GM23338 (cell line): ENCODE results near the gene MACIR. TPM values are rescaled to one million over a fixed set of nuclear protein-coding genes. Genes with fewer than 3 reads are reported as not detected.

Experiments used
- ATAC-seq: fragments of 200-7000 bp; cut with Tn5 transposase; 3 replicates; pipeline ENCODE4 v1.9.1; 2020
- DNase-seq: peaks from one replicate; pipeline ENCODE4 v3.0.0-alpha.2; 2015; ENCODE audit warnings: low spot score
- H2AFZ ChIP-seq: fragments of 200-600 bp; sonication (generic); 2 replicates; pipeline ENCODE4 v1.8.0; 2016; ENCODE audit warnings: antibody characterized with exemption, mild to moderate bottlenecking, moderate library complexity
- H3F3A ChIP-seq: fragments of 200-600 bp; sonication (generic); replicated peaks from 2 replicates; pipeline ENCODE4 v1.8.0; 2017; ENCODE audit warnings: antibody characterized with exemption, mixed run types, low read depth
- H3K27ac ChIP-seq: fragments of 200-600 bp; sonication (generic); 2 replicates; pipeline ENCODE4 v1.6.1; 2016; ENCODE audit warnings: low read depth
- H3K27me3 ChIP-seq: fragments of 200-600 bp; sonication (generic); 2 replicates; pipeline ENCODE4 v1.8.0; 2016; ENCODE audit warnings: mild to moderate bottlenecking, mixed run types, moderate library complexity; ENCODE audit not compliant: insufficient read depth
- H3K36me3 ChIP-seq: fragments of 200-600 bp; sonication (generic); 2 replicates; pipeline ENCODE4 v1.8.0; 2016; ENCODE audit warnings: mild to moderate bottlenecking; ENCODE audit not compliant: insufficient read depth
- H3K4me1 ChIP-seq: fragments of 200-600 bp; sonication (generic); 2 replicates; pipeline ENCODE4 v1.8.0; 2016; ENCODE audit warnings: mild to moderate bottlenecking, moderate library complexity; ENCODE audit not compliant: insufficient read depth
- H3K4me2 ChIP-seq: fragments of 200-600 bp; sonication (generic); 2 replicates; pipeline ENCODE4 v1.7.1; 2017; ENCODE audit warnings: mixed run types
- H3K4me3 ChIP-seq: fragments of 200-600 bp; sonication (generic); 2 replicates; pipeline ENCODE4 v1.6.1; 2016; ENCODE audit warnings: mixed run types
- H3K79me2 ChIP-seq: fragments of 200-600 bp; sonication (generic); replicated peaks from 2 replicates; pipeline ENCODE4 v1.8.0; 2017; ENCODE audit warnings: mild to moderate bottlenecking; ENCODE audit not compliant: insufficient read depth
- H3K9me2 ChIP-seq: fragments of 200-600 bp; sonication (generic); 2 replicates; pipeline ENCODE4 v1.8.0; 2017; ENCODE audit not compliant: insufficient read depth
- H4K20me1 ChIP-seq: fragments of 200-600 bp; sonication (generic); replicated peaks from 2 replicates; pipeline ENCODE4 v1.8.0; 2017; ENCODE audit warnings: mild to moderate bottlenecking; ENCODE audit not compliant: insufficient read depth
- H3K27ac Mint-ChIP-seq: 2 replicates; pipeline ENCODE4 v1.8.0; 2020; ENCODE audit warnings: inconsistent platforms, mild to moderate bottlenecking, moderate library complexity, mixed read lengths
- H3K27me3 Mint-ChIP-seq: 3 replicates; pipeline ENCODE4 v1.8.0; 2022; ENCODE audit warnings: low read depth, mild to moderate bottlenecking, moderate library complexity, mixed read lengths, inconsistent platforms; ENCODE audit not compliant: insufficient read depth, poor library complexity
- H3K36me3 Mint-ChIP-seq: 3 replicates; pipeline ENCODE4 v1.8.0; 2021; ENCODE audit warnings: low read depth, mild to moderate bottlenecking, inconsistent platforms, moderate library complexity, mixed read lengths
- H3K4me1 Mint-ChIP-seq: 3 replicates; pipeline ENCODE4 v1.8.0; 2020; ENCODE audit warnings: mild to moderate bottlenecking, inconsistent platforms, mixed read lengths
- H3K4me3 Mint-ChIP-seq: 3 replicates; pipeline ENCODE4 v1.8.0; 2021; ENCODE audit warnings: moderate library complexity, mild to moderate bottlenecking, inconsistent platforms, mixed read lengths
- H3K9me3 Mint-ChIP-seq: 3 replicates; pipeline ENCODE4 v1.8.0; 2020; ENCODE audit warnings: moderate library complexity, mild to moderate bottlenecking, inconsistent platforms, mixed read lengths
- CREB1 ChIP-seq: fragments of 250-450 bp; sonication (Bioruptor Pico); IDR thresholded peaks from 2 replicates; pipeline ENCODE4 v1.5.0; 2020; ENCODE audit warnings: low read depth, mild to moderate bottlenecking, moderate library complexity
- CTCF ChIP-seq, 2 experiments: fragments of 200-600 bp in 1 of 2; sonication (generic) in 1 of 2; conservative IDR thresholded peaks; 2 replicates each; pipeline versions ENCODE4 v1.5.1 to v1.6.1; 2016 to 2017; ENCODE audit warnings: antibody characterized with exemption in 2 of 2, low read depth in 2 of 2, mild to moderate bottlenecking in 2 of 2, moderate library complexity in 1 of 2
- EZH2 ChIP-seq: fragments of 200-600 bp; sonication (generic); IDR thresholded peaks from one replicate; pipeline ENCODE4 v1.8.0; 2017; ENCODE audit warnings: antibody characterized with exemption, mild to moderate bottlenecking, low read depth; ENCODE audit not compliant: unreplicated experiment
- EZH2phosphoT487 ChIP-seq: fragments of 200-600 bp; sonication (generic); IDR thresholded peaks from one replicate; pipeline ENCODE4 v1.8.1; 2018; ENCODE audit warnings: antibody characterized with exemption; ENCODE audit not compliant: unreplicated experiment
- JUNB ChIP-seq: IDR thresholded peaks from one replicate; pipeline ENCODE4 v1.6.1; 2016; ENCODE audit warnings: antibody characterized with exemption; ENCODE audit not compliant: unreplicated experiment
- NANOG ChIP-seq: IDR thresholded peaks from 2 replicates; pipeline ENCODE4 v1.6.1; 2016; ENCODE audit warnings: antibody characterized with exemption, borderline replicate concordance
- POLR2AphosphoS5 ChIP-seq: IDR thresholded peaks from 2 replicates; pipeline ENCODE4 v1.6.1; 2016; ENCODE audit warnings: antibody characterized with exemption, low read depth
- STAT1 ChIP-seq: IDR thresholded peaks from one replicate; pipeline ENCODE4 v1.6.1; 2016; ENCODE audit warnings: antibody characterized with exemption; ENCODE audit not compliant: unreplicated experiment
- ZNF114 ChIP-seq: fragments of 250-450 bp; sonication (Bioruptor Pico); IDR thresholded peaks from 2 replicates; pipeline ENCODE4 v1.5.0; 2020; ENCODE audit warnings: mild to moderate bottlenecking, moderate library complexity
- ZNF331 ChIP-seq: fragments of 250-450 bp; sonication (Bioruptor Pico); IDR thresholded peaks from 2 replicates; pipeline ENCODE4 v1.5.0; 2020; ENCODE audit warnings: low read depth, mild to moderate bottlenecking, moderate library complexity
- polyA plus RNA-seq: library from polyadenylated mRNA; unstranded; fragments of >200 nt; fragmentation: Nextera tagmentation; extraction: Ambion mirVana; gene quantifications from 2 replicates; pipeline ENCODE4 v1.2.1, GENCODE V29; 2016
- total RNA-seq: library from RNA; depleted of rRNA; stranded (reverse); fragments of >200 nt; shearing (Covaris generic); gene quantifications from 2 replicates; pipeline ENCODE4 v1.2.3, GENCODE V29; 2014
- TF ChIP-seq, protein P1 (sequence below): fragments of 250-450 bp; sonication (Bioruptor Pico); IDR thresholded peaks from 2 replicates; pipeline ENCODE4 v1.5.0; 2020; ENCODE audit warnings: mild to moderate bottlenecking, moderate library complexity
- TF ChIP-seq, protein P2 (sequence below): IDR thresholded peaks from 2 replicates; pipeline ENCODE4 v1.6.1; 2016; ENCODE audit warnings: antibody characterized with exemption
- TF ChIP-seq, protein P3 (sequence below): IDR thresholded peaks from one replicate; pipeline ENCODE4 v1.6.1; 2018; ENCODE audit warnings: antibody characterized with exemption; ENCODE audit not compliant: unreplicated experiment

MACIR gene
- total and polyA plus RNA-seq, 2 experiments from 2014 or later: 11.7 to 27.6 TPM

GRCh38 chr5:103286622-103287021 is 28.1 kb downstream of the MACIR start:
- H3K79me2 ChIP-seq: no peaks in the 10 kb centered on the region
- no peaks in the 10 kb centered on the region for H3K36me3 ChIP-seq
- no peaks in the 10 kb centered on the region for H4K20me1 ChIP-seq
- peaks cover 4% of the 10 kb centered on the region for H3K27me3 Mint-ChIP-seq
- no peak for DNase-seq
- no peak overlapping the region for H3K27ac Mint-ChIP-seq
- H3K9me2 ChIP-seq: no peaks in the 10 kb centered on the region
- H3K4me1 ChIP-seq: peaks cover 6% of the 10 kb centered on the region
- H3K4me3 ChIP-seq: no peak overlapping the region
- no peak for ATAC-seq
- H3K9me3 Mint-ChIP-seq: no peaks in the 10 kb centered on the region
- no peak overlapping the region for H3K4me3 Mint-ChIP-seq
- H3K4me2 ChIP-seq: no peak overlapping the region
- H3K27ac ChIP-seq: no peak overlapping the region
- H3F3A ChIP-seq: no peaks in the 10 kb centered on the region
- H3K4me1 Mint-ChIP-seq: peaks cover 4% of the 10 kb centered on the region; the same call in 2 of the 3 replicates
- no peak overlapping the region for H2AFZ ChIP-seq
- no peak for TF ChIP-seq CREB1 (CRISPR knock-in tag)
- no peak for TF ChIP-seq POLR2AphosphoS5
- TF ChIP-seq ZNF114: no peak
- TF ChIP-seq JUNB: no peak
- TF ChIP-seq, protein P1, sequence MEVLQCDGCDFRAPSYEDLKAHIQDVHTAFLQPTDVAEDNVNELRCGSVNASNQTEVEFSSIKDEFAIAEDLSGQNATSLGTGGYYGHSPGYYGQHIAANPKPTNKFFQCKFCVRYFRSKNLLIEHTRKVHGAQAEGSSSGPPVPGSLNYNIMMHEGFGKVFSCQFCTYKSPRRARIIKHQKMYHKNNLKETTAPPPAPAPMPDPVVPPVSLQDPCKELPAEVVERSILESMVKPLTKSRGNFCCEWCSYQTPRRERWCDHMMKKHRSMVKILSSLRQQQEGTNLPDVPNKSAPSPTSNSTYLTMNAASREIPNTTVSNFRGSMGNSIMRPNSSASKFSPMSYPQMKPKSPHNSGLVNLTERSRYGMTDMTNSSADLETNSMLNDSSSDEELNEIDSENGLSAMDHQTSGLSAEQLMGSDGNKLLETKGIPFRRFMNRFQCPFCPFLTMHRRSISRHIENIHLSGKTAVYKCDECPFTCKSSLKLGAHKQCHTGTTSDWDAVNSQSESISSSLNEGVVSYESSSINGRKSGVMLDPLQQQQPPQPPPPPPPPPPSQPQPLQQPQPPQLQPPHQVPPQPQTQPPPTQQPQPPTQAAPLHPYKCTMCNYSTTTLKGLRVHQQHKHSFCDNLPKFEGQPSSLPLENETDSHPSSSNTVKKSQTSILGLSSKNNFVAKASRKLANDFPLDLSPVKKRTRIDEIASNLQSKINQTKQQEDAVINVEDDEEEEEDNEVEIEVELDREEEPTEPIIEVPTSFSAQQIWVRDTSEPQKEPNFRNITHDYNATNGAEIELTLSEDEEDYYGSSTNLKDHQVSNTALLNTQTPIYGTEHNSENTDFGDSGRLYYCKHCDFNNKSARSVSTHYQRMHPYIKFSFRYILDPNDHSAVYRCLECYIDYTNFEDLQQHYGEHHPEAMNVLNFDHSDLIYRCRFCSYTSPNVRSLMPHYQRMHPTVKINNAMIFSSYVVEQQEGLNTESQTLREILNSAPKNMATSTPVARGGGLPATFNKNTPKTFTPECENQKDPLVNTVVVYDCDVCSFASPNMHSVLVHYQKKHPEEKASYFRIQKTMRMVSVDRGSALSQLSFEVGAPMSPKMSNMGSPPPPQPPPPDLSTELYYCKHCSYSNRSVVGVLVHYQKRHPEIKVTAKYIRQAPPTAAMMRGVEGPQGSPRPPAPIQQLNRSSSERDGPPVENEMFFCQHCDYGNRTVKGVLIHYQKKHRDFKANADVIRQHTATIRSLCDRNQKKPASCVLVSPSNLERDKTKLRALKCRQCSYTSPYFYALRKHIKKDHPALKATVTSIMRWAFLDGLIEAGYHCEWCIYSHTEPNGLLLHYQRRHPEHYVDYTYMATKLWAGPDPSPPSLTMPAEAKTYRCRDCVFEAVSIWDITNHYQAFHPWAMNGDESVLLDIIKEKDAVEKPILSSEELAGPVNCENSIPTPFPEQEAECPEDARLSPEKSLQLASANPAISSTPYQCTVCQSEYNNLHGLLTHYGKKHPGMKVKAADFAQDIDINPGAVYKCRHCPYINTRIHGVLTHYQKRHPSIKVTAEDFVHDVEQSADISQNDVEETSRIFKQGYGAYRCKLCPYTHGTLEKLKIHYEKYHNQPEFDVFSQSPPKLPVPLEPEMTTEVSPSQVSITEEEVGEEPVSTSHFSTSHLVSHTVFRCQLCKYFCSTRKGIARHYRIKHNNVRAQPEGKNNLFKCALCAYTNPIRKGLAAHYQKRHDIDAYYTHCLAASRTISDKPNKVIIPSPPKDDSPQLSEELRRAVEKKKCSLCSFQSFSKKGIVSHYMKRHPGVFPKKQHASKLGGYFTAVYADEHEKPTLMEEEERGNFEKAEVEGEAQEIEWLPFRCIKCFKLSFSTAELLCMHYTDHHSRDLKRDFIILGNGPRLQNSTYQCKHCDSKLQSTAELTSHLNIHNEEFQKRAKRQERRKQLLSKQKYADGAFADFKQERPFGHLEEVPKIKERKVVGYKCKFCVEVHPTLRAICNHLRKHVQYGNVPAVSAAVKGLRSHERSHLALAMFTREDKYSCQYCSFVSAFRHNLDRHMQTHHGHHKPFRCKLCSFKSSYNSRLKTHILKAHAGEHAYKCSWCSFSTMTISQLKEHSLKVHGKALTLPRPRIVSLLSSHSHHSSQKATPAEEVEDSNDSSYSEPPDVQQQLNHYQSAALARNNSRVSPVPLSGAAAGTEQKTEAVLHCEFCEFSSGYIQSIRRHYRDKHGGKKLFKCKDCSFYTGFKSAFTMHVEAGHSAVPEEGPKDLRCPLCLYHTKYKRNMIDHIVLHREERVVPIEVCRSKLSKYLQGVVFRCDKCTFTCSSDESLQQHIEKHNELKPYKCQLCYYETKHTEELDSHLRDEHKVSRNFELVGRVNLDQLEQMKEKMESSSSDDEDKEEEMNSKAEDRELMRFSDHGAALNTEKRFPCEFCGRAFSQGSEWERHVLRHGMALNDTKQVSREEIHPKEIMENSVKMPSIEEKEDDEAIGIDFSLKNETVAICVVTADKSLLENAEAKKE (CRISPR knock-in tag): no peak
- TF ChIP-seq NANOG: no peak
- TF ChIP-seq STAT1: no peak
- TF ChIP-seq, protein P2, sequence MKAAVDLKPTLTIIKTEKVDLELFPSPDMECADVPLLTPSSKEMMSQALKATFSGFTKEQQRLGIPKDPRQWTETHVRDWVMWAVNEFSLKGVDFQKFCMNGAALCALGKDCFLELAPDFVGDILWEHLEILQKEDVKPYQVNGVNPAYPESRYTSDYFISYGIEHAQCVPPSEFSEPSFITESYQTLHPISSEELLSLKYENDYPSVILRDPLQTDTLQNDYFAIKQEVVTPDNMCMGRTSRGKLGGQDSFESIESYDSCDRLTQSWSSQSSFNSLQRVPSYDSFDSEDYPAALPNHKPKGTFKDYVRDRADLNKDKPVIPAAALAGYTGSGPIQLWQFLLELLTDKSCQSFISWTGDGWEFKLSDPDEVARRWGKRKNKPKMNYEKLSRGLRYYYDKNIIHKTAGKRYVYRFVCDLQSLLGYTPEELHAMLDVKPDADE: no peak
- TF ChIP-seq, protein P3, sequence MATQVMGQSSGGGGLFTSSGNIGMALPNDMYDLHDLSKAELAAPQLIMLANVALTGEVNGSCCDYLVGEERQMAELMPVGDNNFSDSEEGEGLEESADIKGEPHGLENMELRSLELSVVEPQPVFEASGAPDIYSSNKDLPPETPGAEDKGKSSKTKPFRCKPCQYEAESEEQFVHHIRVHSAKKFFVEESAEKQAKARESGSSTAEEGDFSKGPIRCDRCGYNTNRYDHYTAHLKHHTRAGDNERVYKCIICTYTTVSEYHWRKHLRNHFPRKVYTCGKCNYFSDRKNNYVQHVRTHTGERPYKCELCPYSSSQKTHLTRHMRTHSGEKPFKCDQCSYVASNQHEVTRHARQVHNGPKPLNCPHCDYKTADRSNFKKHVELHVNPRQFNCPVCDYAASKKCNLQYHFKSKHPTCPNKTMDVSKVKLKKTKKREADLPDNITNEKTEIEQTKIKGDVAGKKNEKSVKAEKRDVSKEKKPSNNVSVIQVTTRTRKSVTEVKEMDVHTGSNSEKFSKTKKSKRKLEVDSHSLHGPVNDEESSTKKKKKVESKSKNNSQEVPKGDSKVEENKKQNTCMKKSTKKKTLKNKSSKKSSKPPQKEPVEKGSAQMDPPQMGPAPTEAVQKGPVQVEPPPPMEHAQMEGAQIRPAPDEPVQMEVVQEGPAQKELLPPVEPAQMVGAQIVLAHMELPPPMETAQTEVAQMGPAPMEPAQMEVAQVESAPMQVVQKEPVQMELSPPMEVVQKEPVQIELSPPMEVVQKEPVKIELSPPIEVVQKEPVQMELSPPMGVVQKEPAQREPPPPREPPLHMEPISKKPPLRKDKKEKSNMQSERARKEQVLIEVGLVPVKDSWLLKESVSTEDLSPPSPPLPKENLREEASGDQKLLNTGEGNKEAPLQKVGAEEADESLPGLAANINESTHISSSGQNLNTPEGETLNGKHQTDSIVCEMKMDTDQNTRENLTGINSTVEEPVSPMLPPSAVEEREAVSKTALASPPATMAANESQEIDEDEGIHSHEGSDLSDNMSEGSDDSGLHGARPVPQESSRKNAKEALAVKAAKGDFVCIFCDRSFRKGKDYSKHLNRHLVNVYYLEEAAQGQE: no peak
- no peak for TF ChIP-seq CTCF (conservative IDR thresholded peaks at IDR 0.05; ENCODE audit: low read depth in 2 of 2)
- no peak for TF ChIP-seq ZNF331 (CRISPR knock-in tag)
- no peak for TF ChIP-seq EZH2phosphoT487
- TF ChIP-seq EZH2: no peak
- no peaks in the 10 kb centered on the region for H3K27me3 ChIP-seq
- H3K36me3 Mint-ChIP-seq: no peaks in the 10 kb centered on the region
